Germinal center (tissue), 1 donor: Measurements from ENCODE around the gene FBXO17.
"Not testable (repeated sequence)": the region's sequence is repeated elsewhere in the genome, so short reads cannot be mapped to it uniquely, and the experiment has no call there.

Experiments used
- DNase-seq: peaks from one replicate; pipeline ENCODE4 v3.0.0; 2012; ENCODE audit warnings: mixed read lengths, low spot score

Gene FBXO17, protein sequence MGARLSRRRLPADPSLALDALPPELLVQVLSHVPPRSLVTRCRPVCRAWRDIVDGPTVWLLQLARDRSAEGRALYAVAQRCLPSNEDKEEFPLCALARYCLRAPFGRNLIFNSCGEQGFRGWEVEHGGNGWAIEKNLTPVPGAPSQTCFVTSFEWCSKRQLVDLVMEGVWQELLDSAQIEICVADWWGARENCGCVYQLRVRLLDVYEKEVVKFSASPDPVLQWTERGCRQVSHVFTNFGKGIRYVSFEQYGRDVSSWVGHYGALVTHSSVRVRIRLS

DNA sequence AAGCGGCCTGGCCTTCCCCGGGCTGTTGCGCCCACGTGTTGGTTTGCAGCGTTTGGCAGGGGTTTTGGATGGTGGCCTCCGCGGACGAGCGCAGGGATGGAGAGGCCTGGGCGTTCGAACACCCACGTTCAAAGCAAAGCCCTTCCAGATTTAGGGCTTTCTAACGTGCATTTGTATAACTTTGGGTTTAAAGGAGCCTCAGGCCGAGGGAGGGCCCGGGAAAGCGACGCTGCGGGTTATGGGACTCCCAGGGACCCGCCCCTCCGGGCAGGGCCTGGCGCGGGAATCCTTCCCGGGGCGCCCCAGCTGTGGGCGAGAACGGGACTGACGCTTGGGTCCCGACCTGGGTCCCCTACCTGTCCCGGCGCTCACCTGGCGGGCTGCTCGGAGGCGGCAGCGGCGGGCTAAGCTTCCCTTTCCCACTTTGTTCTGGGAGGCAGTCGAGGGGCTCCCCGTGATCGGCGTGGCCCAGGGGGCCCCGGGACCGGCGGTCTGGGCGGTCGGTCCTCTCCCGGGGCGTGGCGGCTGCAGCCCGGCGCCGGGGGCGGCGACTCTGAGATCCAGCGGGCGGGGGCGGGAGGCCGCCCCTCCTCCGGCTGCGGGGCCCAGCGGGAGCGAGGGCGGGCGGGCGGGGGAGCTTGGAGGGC is at the start of gene FBXO17:
TSS of gene FBXO17 (minus strand) at position 529 of the 647 bp plus-strand sequence. CDS start 25,423 bp downstream, outside the sequence.
- DNase-seq, result no peak

DNA sequence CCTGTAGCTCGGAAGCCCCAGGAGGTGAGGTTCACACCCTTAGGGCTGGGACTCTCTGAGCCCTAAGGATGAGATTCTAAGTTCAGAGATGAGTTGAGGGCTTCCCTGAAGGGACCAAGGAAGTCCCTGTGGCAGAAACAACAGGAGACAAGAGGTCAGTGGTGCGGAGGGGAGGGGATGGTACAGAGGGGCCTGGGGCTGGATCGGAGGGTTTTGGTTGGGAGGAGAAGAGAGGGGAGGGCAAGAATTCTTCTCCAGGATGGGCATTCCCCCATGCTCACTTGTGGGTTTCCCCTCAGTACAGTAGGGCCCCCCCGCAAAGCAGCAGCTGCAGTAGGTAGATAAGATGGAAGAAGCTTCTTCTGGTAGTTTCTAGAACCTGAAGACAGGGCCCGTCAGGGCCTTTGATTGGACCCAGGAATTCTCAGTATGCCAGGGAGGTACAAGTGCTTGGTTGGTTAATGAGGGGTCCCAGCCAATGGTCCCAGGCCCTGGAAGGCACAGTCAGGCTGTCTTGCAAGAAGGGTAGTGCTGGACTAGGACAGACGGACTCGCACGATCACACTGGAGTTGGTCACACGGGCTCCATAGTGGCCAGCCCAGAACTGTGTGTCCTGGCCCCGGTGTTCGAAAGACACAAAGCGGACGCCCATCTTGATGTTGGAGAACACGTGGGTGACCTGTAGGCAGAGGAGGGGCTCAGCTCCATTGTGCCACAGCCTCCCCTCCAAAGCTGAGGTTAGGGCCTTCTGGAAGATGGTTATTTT is 49.5 kb upstream of the FBXO17 start:
- no peak for DNase-seq

DNA sequence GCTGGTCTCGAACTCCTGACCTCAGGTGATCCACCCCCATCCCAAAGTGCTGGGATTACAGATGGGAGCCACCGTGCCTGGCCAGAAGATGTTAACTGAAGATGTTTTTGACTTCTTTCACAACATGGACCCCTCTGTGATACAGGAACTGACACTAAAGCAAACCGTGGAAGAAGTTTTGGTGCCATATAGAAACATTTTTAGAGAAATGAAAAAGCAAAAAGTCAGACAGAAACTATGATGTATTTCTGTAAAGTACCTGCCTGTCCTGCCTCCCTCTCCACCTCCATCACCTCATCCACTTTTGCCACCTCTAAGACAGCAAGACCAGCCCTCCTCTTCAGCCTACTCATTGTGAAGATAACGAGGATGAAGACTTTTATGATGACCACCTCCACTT is 45.5 kb upstream of the FBXO17 start:
- no peak for DNase-seq

DNA sequence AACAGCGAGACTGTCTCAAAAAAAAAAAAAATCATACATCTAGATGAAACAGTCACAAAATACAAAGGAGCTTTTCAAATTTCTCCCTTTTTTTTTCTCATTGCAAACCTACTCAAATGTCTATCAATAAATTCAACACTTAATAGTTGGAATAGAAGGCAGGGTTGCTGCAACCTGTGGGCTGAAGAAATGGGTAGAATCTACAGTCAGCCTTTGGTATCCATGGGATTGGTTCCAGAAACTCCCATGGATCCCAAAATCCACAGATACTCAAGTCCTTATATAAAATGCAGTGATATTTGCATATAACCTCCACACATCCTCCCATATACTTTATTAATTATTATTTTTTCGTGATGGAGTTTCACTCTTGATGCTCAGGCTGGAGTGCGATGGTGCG is 42.1 kb upstream of the FBXO17 start:
- DNase-seq, result no peak

DNA sequence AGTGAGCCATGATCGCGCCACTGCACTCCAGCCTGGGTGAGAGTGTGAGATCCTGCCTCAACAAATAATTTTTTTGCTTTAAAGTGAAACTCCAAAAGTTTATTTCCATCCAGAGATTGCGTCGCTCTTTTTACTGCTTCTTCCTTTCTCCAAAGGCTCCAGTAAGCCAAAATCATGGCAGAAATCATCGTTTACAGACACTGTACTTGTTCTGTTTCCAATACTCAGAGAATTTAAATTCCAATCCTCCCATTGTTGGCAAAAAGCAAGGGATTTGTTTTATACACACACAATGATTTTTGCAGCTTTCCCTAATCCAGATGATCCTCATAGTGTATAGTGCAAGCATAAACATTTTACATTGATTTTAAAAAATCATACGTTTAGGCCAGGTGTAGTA is 41.5 kb upstream of the FBXO17 start:
- no peak for DNase-seq

DNA sequence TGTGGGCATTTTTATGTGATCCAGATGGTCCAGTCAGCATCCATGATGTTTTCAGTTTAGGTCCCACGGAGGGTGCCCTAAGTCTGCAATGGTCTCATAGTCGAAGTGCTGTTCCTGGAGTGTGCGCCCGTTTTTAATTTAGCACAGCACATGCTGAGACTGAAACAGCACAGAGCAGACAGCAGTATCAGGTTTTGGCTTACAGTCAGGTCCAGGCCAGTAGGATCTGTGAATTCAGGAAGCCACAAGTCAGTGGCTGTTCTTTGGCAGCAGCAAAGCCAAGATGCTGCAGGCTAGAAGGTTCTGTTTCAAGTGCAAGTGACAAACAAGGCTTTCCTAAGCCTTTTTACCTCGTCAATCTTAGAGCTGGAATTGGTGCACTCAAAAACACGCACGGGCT is 38.5 kb upstream of the FBXO17 start:
- no peak for DNase-seq

DNA sequence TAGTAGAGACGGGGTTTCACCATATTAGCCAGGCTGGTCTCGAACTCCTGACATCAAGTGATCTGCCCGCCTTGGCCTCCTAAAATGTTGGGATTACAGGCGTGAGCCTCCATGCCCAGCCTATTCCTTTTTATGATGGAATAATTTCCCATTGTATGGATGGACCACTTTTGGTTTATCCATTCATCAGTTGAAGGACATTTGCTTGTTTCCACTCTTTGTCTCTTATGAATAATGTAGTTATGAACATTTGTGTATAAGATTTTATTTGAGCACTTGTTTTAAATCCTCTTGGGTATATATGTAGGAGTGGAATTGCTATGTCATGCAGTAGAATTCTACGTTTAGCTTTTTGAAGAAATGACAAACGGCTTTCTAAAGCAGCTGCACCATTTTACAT is 33.5 kb upstream of the FBXO17 start:
- no peak for DNase-seq

DNA sequence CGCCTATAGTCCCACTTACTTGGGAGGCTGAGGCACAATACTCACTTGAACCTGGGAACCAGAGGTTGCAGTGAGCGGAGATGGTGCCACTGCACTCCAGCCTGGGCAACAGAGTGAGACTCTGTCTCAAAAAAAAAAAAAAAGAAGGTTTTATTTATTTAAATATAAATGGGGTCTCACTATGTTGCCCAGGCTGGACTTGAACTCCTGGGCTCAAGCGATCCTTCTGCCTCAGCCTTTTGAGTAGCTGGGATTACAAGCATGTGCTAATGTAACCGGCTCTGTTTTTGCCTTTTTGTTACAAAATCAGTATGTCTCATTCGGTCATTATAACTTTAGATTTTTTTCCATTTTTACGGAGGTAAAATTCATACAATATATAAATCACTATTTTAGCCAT is 32.6 kb upstream of the FBXO17 start:
- no peak for DNase-seq

DNA sequence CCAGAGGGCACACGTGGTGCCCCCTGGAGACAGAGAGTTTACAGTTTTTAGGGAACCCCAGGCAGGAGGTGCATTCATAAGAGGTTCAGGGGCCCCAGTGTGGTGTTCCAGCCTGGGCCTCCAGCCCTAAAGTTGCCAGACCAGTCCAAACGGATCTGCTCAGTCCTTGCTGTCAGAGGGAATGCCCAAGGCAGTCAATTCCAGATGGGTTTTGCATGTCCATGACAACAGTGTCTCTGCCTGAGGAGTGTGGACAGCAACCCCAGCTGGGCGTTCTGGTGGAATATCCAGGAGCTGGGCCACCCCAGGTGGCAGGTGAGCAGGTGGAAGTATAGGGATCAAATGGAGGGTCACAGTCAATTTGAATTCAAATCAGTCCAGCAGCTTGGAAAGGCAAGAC is 31.6 kb upstream of the FBXO17 start:
- no peak for DNase-seq

DNA sequence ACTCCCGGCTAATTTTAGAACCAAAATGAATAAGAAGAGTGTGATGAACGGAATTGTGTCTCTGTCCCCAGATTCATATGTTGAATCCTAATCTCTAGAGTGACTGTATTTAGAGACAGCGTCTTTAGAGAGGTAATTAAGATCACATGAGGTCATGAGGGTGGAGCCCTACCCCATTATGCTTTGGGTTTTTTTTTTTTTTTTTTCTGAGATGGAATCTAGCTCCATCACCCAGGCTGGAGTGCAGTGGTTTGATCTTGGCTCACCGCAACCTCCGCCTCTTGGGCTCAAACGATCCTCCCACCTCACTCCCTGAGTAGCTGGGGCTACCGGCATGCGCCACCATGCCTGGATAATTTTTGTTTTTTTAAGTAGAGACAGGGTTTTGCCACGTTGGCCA is 28.9 kb upstream of the FBXO17 start:
- no peak for DNase-seq

DNA sequence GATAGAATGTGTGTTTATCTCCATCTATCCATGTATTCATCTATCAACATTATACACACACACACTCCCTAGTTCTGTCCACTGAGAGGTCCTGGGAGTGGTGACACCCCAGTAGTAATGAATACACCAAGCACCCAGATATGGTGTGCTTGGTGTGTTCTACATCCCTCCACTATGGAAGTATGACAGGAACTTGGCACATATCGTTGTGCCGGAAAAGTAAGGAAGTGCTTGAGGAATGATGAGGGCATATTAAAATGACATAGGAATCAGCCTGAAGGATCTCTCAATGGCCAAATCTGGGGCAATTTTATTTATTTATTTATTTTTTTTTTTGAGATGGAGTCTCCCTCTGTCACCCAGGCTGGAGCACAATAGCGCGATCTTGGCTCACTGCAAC is 28.3 kb upstream of the FBXO17 start:
- no peak for DNase-seq

DNA sequence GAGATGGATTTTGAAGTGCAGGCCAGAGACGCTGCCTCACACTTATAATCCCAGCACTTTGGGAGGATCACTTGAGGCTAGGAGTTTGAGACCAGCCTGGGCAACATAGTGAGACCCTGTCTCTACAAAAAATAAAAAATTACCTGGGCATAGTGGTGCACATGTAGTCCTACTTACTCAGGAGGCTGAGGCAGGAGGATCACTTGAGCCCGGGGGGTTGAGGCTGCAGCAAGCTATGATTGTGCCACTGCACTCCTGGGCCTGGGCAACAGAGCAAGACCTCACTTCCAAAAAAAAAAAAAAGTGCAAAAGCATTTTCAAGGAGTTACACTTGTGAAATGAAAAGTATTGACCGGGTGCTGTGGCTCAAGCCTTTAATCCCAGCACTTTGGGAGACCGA is 27.6 kb upstream of the FBXO17 start:
- no peak for DNase-seq

DNA sequence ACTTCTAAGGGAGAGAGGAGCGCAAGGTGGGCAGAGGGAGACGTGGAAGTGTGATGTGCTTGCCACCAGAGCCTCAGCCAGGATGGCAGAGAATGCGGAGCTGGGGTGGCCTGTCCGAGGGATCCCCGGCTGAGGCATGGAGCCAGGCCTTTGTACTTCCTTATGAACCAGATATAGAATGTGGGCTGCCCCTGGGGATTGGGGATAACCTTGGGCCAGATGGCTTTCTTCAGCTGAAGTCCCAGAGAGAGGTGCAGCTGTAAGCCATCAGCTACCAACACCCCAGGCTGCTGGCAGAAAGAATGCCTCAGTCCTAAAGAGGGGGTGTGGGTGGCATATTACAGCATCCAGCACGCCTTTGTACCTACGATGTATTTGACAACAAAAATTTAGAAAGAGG is 25.5 kb upstream of the FBXO17 start:
- no peak for DNase-seq

DNA sequence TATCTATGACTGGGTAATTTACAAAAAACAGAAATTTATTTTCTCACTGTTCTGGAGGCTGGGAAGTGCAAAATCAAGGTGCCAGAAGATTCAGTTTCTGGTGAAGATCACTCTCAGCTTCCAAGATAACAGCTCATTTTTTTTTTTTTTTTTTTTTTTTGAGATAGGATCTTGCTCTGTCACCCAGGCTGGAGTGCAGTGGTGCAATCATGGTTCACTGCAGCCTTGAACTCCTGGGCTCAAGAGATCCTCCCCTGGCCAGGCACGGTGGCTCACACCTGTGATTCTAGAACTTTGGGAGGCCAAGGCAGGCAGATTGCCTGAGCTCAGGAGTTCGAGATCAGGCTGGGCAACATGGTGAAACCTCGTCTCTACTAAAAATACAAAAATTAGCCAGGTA is 22.0 kb upstream of the FBXO17 start:
- DNase-seq, result not testable (repeated sequence)

DNA sequence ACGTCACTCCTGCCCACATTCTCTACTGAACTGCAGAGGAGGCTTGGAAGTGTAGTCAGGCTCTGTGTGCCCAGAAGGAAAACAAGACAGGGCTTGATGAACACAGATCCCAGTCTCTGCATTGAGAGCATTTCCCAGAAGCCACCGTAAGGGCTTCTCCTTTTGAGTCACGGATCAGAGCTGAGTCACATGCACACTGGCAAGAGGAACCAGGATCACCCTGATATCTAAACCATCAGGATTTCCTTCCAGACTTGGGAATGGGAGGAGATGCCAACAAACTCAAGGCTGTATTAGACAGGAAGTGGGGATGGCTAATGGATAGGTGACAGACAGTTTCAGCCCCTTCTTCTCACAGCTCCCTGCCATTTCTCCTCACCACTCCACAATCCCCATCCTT is 17.7 kb upstream of the FBXO17 start:
- DNase-seq, result no peak

DNA sequence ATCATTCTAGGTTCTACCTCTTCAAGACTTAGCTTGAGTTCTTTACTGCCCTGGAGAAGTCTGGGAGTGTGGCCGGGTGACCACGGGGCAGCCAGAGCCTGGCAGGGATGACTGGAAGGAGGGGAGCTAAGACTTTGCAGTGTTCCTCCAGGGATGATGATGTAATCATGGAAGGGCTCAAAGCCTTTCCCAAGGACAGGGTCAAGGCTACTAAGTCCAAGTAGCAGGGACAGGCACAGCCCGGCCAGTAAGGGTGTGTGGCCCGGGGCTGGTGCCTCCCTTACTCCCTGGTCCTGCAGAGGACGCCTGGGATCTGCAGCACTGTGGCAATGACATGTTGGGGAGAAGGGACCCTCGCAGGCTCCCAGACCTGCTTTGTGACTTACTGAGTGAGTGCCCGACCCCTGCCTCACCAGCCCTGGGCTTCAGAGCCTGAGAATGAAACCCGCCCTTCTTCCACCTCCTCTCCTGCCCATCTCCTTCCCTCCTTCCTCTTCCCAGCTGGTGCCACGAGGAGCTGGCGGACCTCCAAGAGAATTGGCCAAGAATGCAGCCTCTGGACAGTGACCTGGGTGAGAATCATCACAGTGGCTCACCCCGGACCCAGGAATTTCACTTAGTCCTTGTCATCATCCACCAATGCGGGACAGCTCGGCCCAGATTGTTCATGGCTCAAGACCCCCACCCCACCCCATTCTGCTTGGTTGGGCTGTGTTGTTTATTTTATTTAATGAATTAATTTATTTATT is 15.6 kb upstream of the FBXO17 start:
- no peak for DNase-seq

DNA sequence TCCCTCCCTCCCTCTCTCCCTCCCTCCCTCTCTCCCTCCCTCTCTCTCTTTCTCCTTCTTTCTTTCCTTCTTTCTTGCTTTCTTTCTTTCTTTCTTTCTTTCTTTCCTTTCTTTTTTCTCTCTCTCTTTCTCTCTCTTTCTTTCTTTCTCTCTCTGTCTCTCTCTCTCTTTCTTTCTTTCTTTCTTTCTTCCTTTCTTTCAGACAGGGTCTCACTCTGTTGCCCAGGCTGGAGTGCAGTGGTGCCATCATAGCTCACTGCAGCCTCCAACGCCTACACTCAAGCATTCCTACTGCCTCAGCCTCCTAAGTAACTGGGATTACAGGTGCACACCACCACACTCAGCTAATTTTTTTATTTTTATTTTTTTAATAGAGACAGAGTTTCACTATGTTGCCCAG is 14.1 kb upstream of the FBXO17 start:
- not testable (repeated sequence) for DNase-seq

DNA sequence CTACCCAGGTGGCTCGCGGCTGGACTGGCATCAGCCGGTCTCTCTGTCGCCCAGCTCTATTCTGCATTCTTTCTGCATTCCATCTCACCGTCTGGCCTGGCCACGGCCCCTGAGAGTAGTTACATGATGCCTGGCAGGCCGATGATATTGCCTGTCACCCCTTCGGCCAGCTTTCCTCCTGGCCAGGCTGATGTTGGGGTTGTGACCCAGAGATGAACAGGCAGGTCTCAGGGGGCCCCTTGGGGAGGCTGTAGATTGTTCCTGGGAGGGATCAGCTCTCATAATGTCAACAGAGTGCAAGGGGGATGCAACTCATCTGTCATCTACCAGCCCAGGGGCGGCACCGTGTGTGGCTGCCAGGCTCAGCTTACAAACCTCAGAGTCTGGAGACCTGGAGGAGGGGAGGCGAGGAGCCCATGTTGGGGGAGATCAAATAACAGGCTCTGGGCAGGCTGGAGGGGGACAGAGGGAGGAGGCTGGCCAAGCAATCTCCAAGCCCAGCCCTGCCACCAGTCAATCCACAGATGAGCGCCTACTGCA is 13.6 kb upstream of the FBXO17 start:
- no peak for DNase-seq

DNA sequence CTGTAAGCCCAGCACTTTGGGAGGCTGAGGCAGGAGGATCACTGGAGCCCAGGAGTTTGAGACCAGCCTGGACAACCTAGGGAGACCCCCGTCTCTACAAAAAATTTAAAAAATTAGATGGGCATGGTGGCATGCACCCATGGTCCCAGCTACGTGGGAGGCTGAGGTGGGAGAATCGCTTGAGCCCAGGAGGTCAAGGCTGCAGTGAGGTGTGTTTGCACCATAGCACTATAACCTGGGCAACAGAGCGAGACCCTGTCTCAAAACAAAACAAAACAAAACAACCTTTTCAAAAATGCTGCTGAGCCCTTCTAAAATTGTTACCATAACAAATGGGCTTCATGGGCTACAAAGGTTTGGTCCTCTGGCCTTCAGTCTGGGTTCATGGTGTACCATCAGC is 13.1 kb upstream of the FBXO17 start:
- DNase-seq, result not testable (repeated sequence)

DNA sequence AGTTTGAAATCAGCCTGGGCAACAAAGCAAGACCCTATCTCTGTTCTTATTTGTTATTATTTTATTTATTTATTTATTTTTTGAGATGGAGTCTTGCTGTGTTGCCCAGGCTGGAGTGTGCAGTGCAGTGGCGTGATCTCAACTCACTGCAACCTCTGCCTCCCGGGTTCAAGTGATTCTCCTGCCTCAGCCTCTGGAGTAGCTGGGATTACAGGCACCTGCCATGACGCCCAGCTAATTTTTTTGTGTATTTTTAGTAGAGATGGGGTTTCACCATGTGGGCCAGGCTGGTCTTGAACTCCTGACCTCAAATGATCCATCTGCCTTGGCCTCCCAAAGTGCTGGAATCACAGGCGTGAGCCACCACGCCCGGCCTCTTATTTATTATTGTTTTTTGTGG is 12.2 kb upstream of the FBXO17 start:
- DNase-seq, result not testable (repeated sequence)

DNA sequence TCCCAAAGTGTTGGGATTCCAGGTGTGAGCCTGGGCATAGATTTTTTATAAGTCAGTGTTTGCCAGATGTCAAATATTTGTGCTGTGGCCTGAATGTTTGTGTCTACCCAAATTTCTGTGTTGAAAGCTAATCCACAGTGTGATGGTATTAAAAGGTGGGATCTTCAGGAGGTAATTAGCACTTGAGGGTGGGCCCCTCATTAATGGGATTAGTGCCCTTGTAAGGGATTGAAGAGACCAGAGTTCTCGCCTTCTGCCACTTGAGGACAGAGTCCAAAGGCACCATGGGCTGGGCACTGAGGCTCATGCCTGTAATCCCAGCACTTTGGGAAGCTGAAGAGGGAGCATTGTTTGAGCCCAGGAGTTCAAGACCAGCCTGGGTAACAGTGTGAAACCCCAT is 9.7 kb upstream of the FBXO17 start:
- no peak for DNase-seq
